Measurements from ENCODE around the gene TF. TPM values are rescaled to one million over a fixed set of nuclear protein-coding genes. Genes with fewer than 3 reads are reported as not detected.

TF gene
- total and polyA plus RNA-seq, 10 of the 15 experiments (the other 5 are each of a cell fraction or from before 2014, with no cell fraction given) = under 0.01 to 8.9 (median 0.05) TPM; not detected in 1

- in situ Hi-C loops (cut with MboI) = no loop called here
- ChIA-PET POLR2A (no interaction called here), RAD21 (ENCODE audit: unreplicated experiment) (no interaction called here), SMC1A (ENCODE audit: uncharacterized antibody, unreplicated experiment) (no interaction called here), CTCF (no interaction called here)
- WGBS (ENCODE audit: insufficient coverage, insufficient replicate concordance, low lambda C conversion rate, missing lambda C conversion rate) = 51% methylated on average over 6 of the region's 6 CpGs
- TF ChIP-seq TARDBP (IDR thresholded peaks at IDR 0.05; ENCODE audit: borderline replicate concordance) = no peak
- no peak for TF ChIP-seq ZNF687 (IDR thresholded peaks at IDR 0.05)
- no peak for TF ChIP-seq CUX1 (IDR thresholded peaks at IDR 0.05; ENCODE audit: insufficient replicate concordance, low read depth, low read length)
- no peak for TF ChIP-seq ZZZ3 (IDR thresholded peaks at IDR 0.05; ENCODE audit: control insufficient read depth, insufficient read length, low read depth)
- no peak for TF ChIP-seq HCFC1 (IDR thresholded peaks at IDR 0.05; ENCODE audit: low read length)
- TF ChIP-seq SRF (IDR thresholded peaks at IDR 0.05; ENCODE audit: low read depth in 2 of 2, low read length in 2 of 2) = no peak
- no peak for TF ChIP-seq EZH2 (IDR thresholded peaks at IDR 0.05; ENCODE audit: borderline replicate concordance, control insufficient read depth, low read depth, low read length)
- no peak for TF ChIP-seq CHD2 (IDR thresholded peaks at IDR 0.05; ENCODE audit: borderline replicate concordance, low read depth, low read length)
- TF ChIP-seq CHD4 (IDR thresholded peaks at IDR 0.05) = no peak
- TF ChIP-seq IRF5 (IDR thresholded peaks at IDR 0.05; ENCODE audit: borderline replicate concordance) = no peak
- TF ChIP-seq TCF7 (IDR thresholded peaks at IDR 0.05; ENCODE audit: borderline replicate concordance) = no peak
- no peak for TF ChIP-seq SREBF1 (IDR thresholded peaks at IDR 0.05; ENCODE audit: low read length)
- no peak for TF ChIP-seq ZNF24 (IDR thresholded peaks at IDR 0.05)
- no peak for TF ChIP-seq FOXM1 (IDR thresholded peaks at IDR 0.05; ENCODE audit: low read depth, low read length)
- TF ChIP-seq MEF2B (IDR thresholded peaks at IDR 0.05; ENCODE audit: partially characterized antibody, poor library complexity, severe bottlenecking) = no peak
- TF ChIP-seq GATAD2B (conservative IDR thresholded peaks at IDR 0.05; ENCODE audit: low read depth) = no peak
- intact Hi-C loops (cut with micrococcal nuclease; ENCODE audit: unreplicated experiment) = no loop called here
- no peaks in the 10 kb centered on the region for H3K4me1 ChIP-seq (ENCODE audit: control insufficient read depth, insufficient read depth, low read length)
- H2AFZ ChIP-seq (ENCODE audit: control insufficient read depth, low read depth, low read length) = no peak overlapping the region
- H3K27me3 ChIP-seq (replicated peaks in 1 of 2; ENCODE audit: control insufficient read depth in 2 of 2, insufficient read depth in 2 of 2, low read length in 1 of 2) = peaks cover 3 to 5% of the 10 kb centered on the region in 2 experiments; a peak in 2 of 4 replicates
- no peak overlapping the region for H3K27ac ChIP-seq (ENCODE audit: control insufficient read depth, insufficient read depth)
- no peaks in the 10 kb centered on the region for H3K36me3 ChIP-seq (ENCODE audit: control insufficient read depth in 2 of 2, insufficient read depth in 2 of 2, low read length in 1 of 2)
- no peak overlapping the region for H3K4me3 ChIP-seq
- no peaks in the 10 kb centered on the region for H3K9me3 ChIP-seq (replicated peaks; ENCODE audit: control insufficient read depth, insufficient read depth, low read length)
- ATAC-seq (no peak), DNase-seq (ENCODE audit: low read depth, low spot score) (no peak), FAIRE-seq (no peak)
- H3K9ac ChIP-seq (ENCODE audit: control insufficient read depth, insufficient read depth, low read length) = no peak overlapping the region
- H3K4me2 ChIP-seq (ENCODE audit: control insufficient read depth, insufficient read depth) = no peak overlapping the region
- no peaks in the 10 kb centered on the region for H3K79me2 ChIP-seq (ENCODE audit: control insufficient read depth, insufficient read depth, low read length)
- no TSS peak for BruUV-seq (replicated peaks)
- no peaks in the 10 kb centered on the region for H4K20me1 ChIP-seq (ENCODE audit: control insufficient read depth, insufficient read depth)
These were observed 4.1 kb downstream of the TF start for GRCh38 chr3:133750259-133750656.

Measured in GM12878 (cell line).